Liver (tissue), 9 donors: ENCODE results near the gene EIF4E2. TPM values are rescaled to one million over a fixed set of nuclear protein-coding genes. Genes with fewer than 3 reads are reported as not detected.

Source experiments
- DNase-seq: peaks from one replicate; pipeline ENCODE4 v3.0.0-alpha.2; 2017; ENCODE audit warnings: low spot score
- H3K27ac ChIP-seq, 2 donors: one replicate each; pipeline ENCODE4 v1.7.0; 2013; ENCODE audit warnings: inconsistent platforms in 2 of 2, low read length in 2 of 2, control low read depth in 1 of 2, low read depth in 1 of 2, mild to moderate bottlenecking in 1 of 2
- H3K27me3 ChIP-seq, 4 donors: one replicate each; pipeline versions ENCODE4 v1.6.1 to v1.7.0; 2013; ENCODE audit warnings: low read length in 3 of 4, inconsistent platforms in 1 of 4, mild to moderate bottlenecking in 1 of 4, moderate library complexity in 1 of 4; ENCODE audit not compliant: control insufficient read depth in 4 of 4, insufficient read depth in 4 of 4
- H3K36me3 ChIP-seq, 4 donors: one replicate each; pipeline versions ENCODE4 v1.6.1 to v1.7.0; 2013; ENCODE audit warnings: low read length in 3 of 4, mild to moderate bottlenecking in 3 of 4, low read depth in 1 of 4, moderate library complexity in 1 of 4; ENCODE audit not compliant: control insufficient read depth in 4 of 4, insufficient read depth in 3 of 4
- H3K4me1 ChIP-seq, 4 donors: one replicate each; pipeline versions ENCODE4 v1.6.1 to v1.7.0; 2013; ENCODE audit warnings: low read length in 3 of 4, mild to moderate bottlenecking in 3 of 4, moderate library complexity in 1 of 4; ENCODE audit not compliant: control insufficient read depth in 4 of 4, insufficient read depth in 4 of 4
- H3K4me3 ChIP-seq, 3 donors: one replicate each; pipeline versions ENCODE4 v1.6.1 to v1.7.0; 2013; ENCODE audit warnings: low read length in 3 of 3, control low read depth in 1 of 3, low read depth in 1 of 3, mild to moderate bottlenecking in 1 of 3
- H3K9ac ChIP-seq, 2 donors: one replicate each; pipeline ENCODE4 v1.7.0; 2013; ENCODE audit warnings: low read length in 2 of 2, mild to moderate bottlenecking in 2 of 2, moderate library complexity in 2 of 2, control low read depth in 1 of 2, low read depth in 1 of 2
- H3K9me3 ChIP-seq, 4 donors: one replicate each; pipeline versions ENCODE4 v1.6.1 to v1.7.0; 2013; ENCODE audit warnings: low read length in 3 of 4; ENCODE audit not compliant: control insufficient read depth in 4 of 4
- ATF3 ChIP-seq: IDR thresholded peaks from 2 replicates; pipeline ENCODE4 v1.6.1; 2016; ENCODE audit warnings: antibody characterized with exemption
- CTCF ChIP-seq: fragments of 150-350 bp; IDR thresholded peaks from 2 replicates; pipeline ENCODE4 v1.5.1; 2017; ENCODE audit warnings: improper control_type of control experiment, low read depth, low read length; ENCODE audit not compliant: missing input control
- EGR1 ChIP-seq, 2 donors: IDR thresholded peaks; 2 replicates each; pipeline ENCODE4 v1.6.1; 2016 to 2018; ENCODE audit warnings: antibody characterized with exemption in 2 of 2, low read depth in 2 of 2
- FOXA1 ChIP-seq: IDR thresholded peaks from 2 replicates; pipeline ENCODE4 v1.6.1; 2016; ENCODE audit warnings: antibody characterized with exemption
- FOXA2 ChIP-seq: IDR thresholded peaks from 2 replicates; pipeline ENCODE4 v1.6.1; 2016; ENCODE audit warnings: antibody characterized with exemption
- GABPA ChIP-seq, 2 donors: IDR thresholded peaks in 1 of 2; conservative IDR thresholded peaks in 1 of 2; 2 replicates each; pipeline ENCODE4 v1.6.1; 2016; ENCODE audit warnings: antibody characterized with exemption in 2 of 2, mild to moderate bottlenecking in 1 of 2, moderate library complexity in 1 of 2
- HNF4A ChIP-seq, 2 donors: conservative IDR thresholded peaks; 2 replicates each; pipeline ENCODE4 v1.6.1; 2016; ENCODE audit warnings: antibody characterized with exemption in 2 of 2, mild to moderate bottlenecking in 2 of 2
- HNF4G ChIP-seq: IDR thresholded peaks from 2 replicates; pipeline ENCODE4 v1.6.1; 2016; ENCODE audit warnings: antibody characterized with exemption
- JUND ChIP-seq, 2 donors: IDR thresholded peaks; 2 replicates each; pipeline ENCODE4 v1.6.1; 2016; ENCODE audit warnings: antibody characterized with exemption in 2 of 2
- MAX ChIP-seq: IDR thresholded peaks from 2 replicates; pipeline ENCODE4 v1.6.1; 2016; ENCODE audit warnings: antibody characterized with exemption
- NR2F2 ChIP-seq: IDR thresholded peaks from 2 replicates; pipeline ENCODE4 v1.6.1; 2016; ENCODE audit warnings: antibody characterized with exemption
- RAD21 ChIP-seq, 2 donors: IDR thresholded peaks; 2 replicates each; pipeline ENCODE4 v1.6.1; 2016; ENCODE audit warnings: antibody characterized with exemption in 2 of 2, mild to moderate bottlenecking in 2 of 2
- REST ChIP-seq: IDR thresholded peaks from 2 replicates; pipeline ENCODE4 v1.6.1; 2016; ENCODE audit warnings: antibody characterized with exemption, mild to moderate bottlenecking
- RXRA ChIP-seq, 2 donors: IDR thresholded peaks; 2 replicates each; pipeline ENCODE4 v1.6.1; 2017 to 2018; ENCODE audit warnings: antibody characterized with exemption in 2 of 2, mild to moderate bottlenecking in 1 of 2
- SP1 ChIP-seq: IDR thresholded peaks from 2 replicates; pipeline ENCODE4 v1.6.1; 2018; ENCODE audit warnings: antibody characterized with exemption, mild to moderate bottlenecking
- YY1 ChIP-seq: IDR thresholded peaks from 2 replicates; pipeline ENCODE4 v1.6.1; 2016; ENCODE audit warnings: antibody characterized with exemption, mild to moderate bottlenecking
- ZBTB33 ChIP-seq: IDR thresholded peaks from 2 replicates; pipeline ENCODE4 v1.6.1; 2016; ENCODE audit warnings: antibody characterized with exemption
- WGBS: extraction: QIAGEN DNeasy Blood & Tissue Kit; methylation state at CpG from one replicate; pipeline ENCODE4 v1.1.7; 2013; 5-methylcytosine and 5-hydroxymethylcytosine counted together
- polyA plus RNA-seq, 2 donors: library from polyadenylated mRNA; stranded (reverse) in 1 of 2; unstranded in 1 of 2; fragments of 200-250 nt in 1 of 2; fragments of >200 nt in 1 of 2; fragmentation: Nextera tagmentation in 1 of 2; extraction: Ambion mirVana in 1 of 2; gene quantifications; one replicate each; pipeline versions ENCODE4 v1.2.1 to v1.2.3, GENCODE V29; 2013 to 2015
- total RNA-seq, 2 donors: library from RNA; depleted of rRNA; stranded (reverse); fragments of >200 nt; gene quantifications; one replicate each; pipeline ENCODE4 v1.2.3, GENCODE V29; 2014
- donor health status: healthy.
- donor health status: healthy.
- donor health status: healthy.
- donor health status: healthy.
- donor health status: healthy.

EIF4E2 gene
- total and polyA plus RNA-seq, 4 donors = 30.0 to 46.9 (median 45.4) TPM

GRCh38 chr2:232511336-232511890, 39.1 kb upstream of the EIF4E2 start:
- 73% methylated on average over 11 of the region's 11 CpGs for WGBS
- no peaks in the 10 kb centered on the region for H3K27me3 ChIP-seq

More at GRCh38 chr2:232511336-232511890, 39.1 kb upstream of the EIF4E2 start:
- TF ChIP-seq GABPA (IDR thresholded peaks at IDR 0.05 in 1 of 2, conservative IDR thresholded peaks at IDR 0.05 in 1 of 2) = no peak
- TF ChIP-seq JUND (IDR thresholded peaks at IDR 0.05) = no peak
- TF ChIP-seq FOXA1 = no peak
- TF ChIP-seq RAD21 (IDR thresholded peaks at IDR 0.05) = no peak
- TF ChIP-seq EGR1 (IDR thresholded peaks at IDR 0.05; ENCODE audit: low read depth in 2 of 2) = no peak
- no peak for TF ChIP-seq MAX
- TF ChIP-seq FOXA2 = no peak
- no peak for TF ChIP-seq YY1
- TF ChIP-seq HNF4A (conservative IDR thresholded peaks at IDR 0.05) = no peak
- TF ChIP-seq NR2F2 = no peak
- TF ChIP-seq SP1 = no peak
- TF ChIP-seq HNF4G = no peak
- no peak for TF ChIP-seq CTCF
- no peak for TF ChIP-seq ZBTB33
- TF ChIP-seq RXRA (IDR thresholded peaks at IDR 0.05) = no peak
- no peak for TF ChIP-seq ATF3
- TF ChIP-seq REST = no peak
- H3K9ac ChIP-seq = no peak overlapping the region
- no peak overlapping the region for H3K4me3 ChIP-seq
- no peaks in the 10 kb centered on the region for H3K4me1 ChIP-seq
- no peak for DNase-seq
- H3K9me3 ChIP-seq = no peaks in the 10 kb centered on the region
- H3K27ac ChIP-seq = no peak overlapping the region
- peaks cover 0 to 1% (median 0%) of the 10 kb centered on the region in 4 donors for H3K36me3 ChIP-seq
